Neural cell (in vitro differentiated cells): ENCODE data around the gene SPINK6. TPM values are rescaled to one million over a fixed set of nuclear protein-coding genes. Genes with fewer than 3 reads are reported as not detected.

Experiments
- H2AFZ ChIP-seq: fragments of 200-600, 300-800 bp; sonication (generic), shearing (Covaris generic); 2 replicates; pipeline ENCODE4 v1.6.0; 2014; ENCODE audit warnings: low read depth, mild to moderate bottlenecking, antibody characterized with exemption, low read length, moderate library complexity
- H3F3A ChIP-seq: fragments of 200-600 bp; shearing (Covaris generic); 2 replicates; pipeline ENCODE4 v1.6.1; 2016; ENCODE audit warnings: mild to moderate bottlenecking, moderate library complexity, mixed read lengths, antibody characterized with exemption, low read length; ENCODE audit not compliant: insufficient read depth, poor library complexity, severe bottlenecking
- H3K27ac ChIP-seq: fragments of 200-600, 300-800 bp; sonication (generic), shearing (Covaris generic); 2 replicates; pipeline ENCODE4 v1.5.1; 2014; ENCODE audit warnings: mild to moderate bottlenecking, low read length, moderate library complexity
- H3K27me3 ChIP-seq: fragments of 300-800, 200-600 bp; sonication (generic), shearing (Covaris generic); 2 replicates; pipeline ENCODE4 v1.6.0; 2014; ENCODE audit warnings: mild to moderate bottlenecking, low read depth, low read length, moderate library complexity; ENCODE audit not compliant: insufficient read depth
- H3K36me3 ChIP-seq: fragments of 300-800, 200-600 bp; sonication (generic), shearing (Covaris generic); 2 replicates; pipeline ENCODE4 v1.5.1; 2014; ENCODE audit warnings: mild to moderate bottlenecking, antibody characterized with exemption, low read length, moderate library complexity; ENCODE audit not compliant: insufficient read depth
- H3K4me2 ChIP-seq: fragments of 300-800, 200-600 bp; sonication (generic), shearing (Covaris generic); 2 replicates; pipeline ENCODE4 v1.6.0; 2014; ENCODE audit warnings: mild to moderate bottlenecking, low read length
- H3K4me3 ChIP-seq: fragments of 300-800, 200-600 bp; sonication (generic), shearing (Covaris generic); 2 replicates; pipeline ENCODE4 v1.5.1; 2014; ENCODE audit warnings: mild to moderate bottlenecking, low read length, moderate library complexity
- H3K79me2 ChIP-seq: fragments of 200-600 bp; shearing (Covaris generic); replicated peaks from 2 replicates; pipeline ENCODE4 v1.6.0; 2014; ENCODE audit warnings: mild to moderate bottlenecking, low read length, moderate library complexity; ENCODE audit not compliant: insufficient read depth
- H3K9ac ChIP-seq: fragments of 300-800, 200-600 bp; sonication (generic), shearing (Covaris generic); 2 replicates; pipeline ENCODE4 v1.6.1; 2016; ENCODE audit warnings: mild to moderate bottlenecking, low read length, mixed read lengths
- H3K9me2 ChIP-seq: fragments of 200-600 bp; shearing (Covaris generic); 2 replicates; pipeline ENCODE4 v1.6.1; 2016; ENCODE audit warnings: mild to moderate bottlenecking, low read length, mixed read lengths; ENCODE audit not compliant: insufficient read depth
- H3K9me3 ChIP-seq: fragments of 200-600, 300-800 bp; sonication (generic), shearing (Covaris generic); 2 replicates; pipeline ENCODE4 v1.6.1; 2016; ENCODE audit warnings: mild to moderate bottlenecking, mixed run types, low read length, moderate library complexity, mixed read lengths
- H4K20me1 ChIP-seq: fragments of 200-600 bp; shearing (Covaris generic); 2 replicates; pipeline ENCODE4 v1.6.1; 2016; ENCODE audit warnings: mild to moderate bottlenecking, mixed run types; ENCODE audit not compliant: insufficient read depth
- EP300 ChIP-seq: fragments of 450-650 bp; conservative IDR thresholded peaks from 2 replicates; pipeline ENCODE4 v1.6.1; 2014; ENCODE audit warnings: antibody characterized with exemption, mild to moderate bottlenecking, moderate library complexity; ENCODE audit not compliant: poor library complexity, severe bottlenecking
- EZH2 ChIP-seq: fragments of 200-600, 300-800 bp; shearing (Covaris generic), sonication (generic); IDR thresholded peaks from 2 replicates; pipeline ENCODE4 v1.6.1; 2014; ENCODE audit warnings: antibody characterized with exemption, low read length, borderline replicate concordance, mild to moderate bottlenecking; ENCODE audit not compliant: insufficient read depth, poor library complexity, severe bottlenecking
- MXI1 ChIP-seq: fragments of 450-650 bp; conservative IDR thresholded peaks from 2 replicates; pipeline ENCODE4 v1.6.1; 2014; ENCODE audit warnings: antibody characterized with exemption, mild to moderate bottlenecking; ENCODE audit not compliant: poor library complexity, severe bottlenecking
- POLR2AphosphoS5 ChIP-seq: IDR thresholded peaks from 2 replicates; pipeline ENCODE4 v1.6.1; 2012
- RAD21 ChIP-seq: fragments of 450-650 bp; conservative IDR thresholded peaks from 2 replicates; pipeline ENCODE4 v1.6.1; 2014; ENCODE audit warnings: antibody characterized with exemption, mild to moderate bottlenecking, moderate library complexity
- SMC3 ChIP-seq: fragments of 450-650 bp; conservative IDR thresholded peaks from 2 replicates; pipeline ENCODE4 v1.6.1; 2014; ENCODE audit warnings: antibody characterized with exemption, mild to moderate bottlenecking, moderate library complexity; ENCODE audit not compliant: poor library complexity
- TAF1 ChIP-seq: IDR thresholded peaks from 2 replicates; pipeline ENCODE4 v1.6.1; 2012; ENCODE audit warnings: low read depth
- polyA plus RNA-seq: library from polyadenylated mRNA; depleted of rRNA; stranded (reverse); fragments of >200 nt; gene quantifications from 2 replicates; pipeline ENCODE4 v1.2.3, GENCODE V29; 2014
- TF ChIP-seq, protein P1 (sequence below): fragments of 450-650 bp; IDR thresholded peaks from 2 replicates; pipeline ENCODE4 v1.5.1; 2014; ENCODE audit warnings: antibody characterized with exemption, mild to moderate bottlenecking, moderate library complexity; ENCODE audit not compliant: poor library complexity, severe bottlenecking
- TF ChIP-seq, protein P2 (sequence below): IDR thresholded peaks from 2 replicates; pipeline ENCODE4 v1.6.1; 2012; ENCODE audit warnings: borderline replicate concordance

SPINK6 gene
- polyA plus RNA-seq, 1 donor from 2014 or later: not detected

DNA sequence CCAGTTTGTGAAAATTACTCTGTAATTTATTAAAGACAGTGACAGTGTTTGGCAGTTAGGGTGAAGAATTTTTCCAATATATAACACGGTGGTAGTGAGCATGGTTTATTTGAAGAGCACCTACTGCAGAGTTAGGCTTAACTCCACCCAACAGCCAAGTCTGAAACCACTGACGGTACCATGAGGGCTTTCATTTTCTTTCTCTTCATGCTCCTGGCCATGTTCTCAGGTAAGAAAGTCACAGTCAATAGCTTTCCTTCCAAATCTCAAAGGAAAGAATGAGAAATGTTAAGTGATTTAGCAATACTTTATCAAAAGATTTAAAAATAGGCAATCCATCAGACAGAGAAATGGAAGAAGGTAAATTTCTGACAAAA lies 35.6 kb downstream of the SPINK6 start, which contains the start of gene MARCOL:
TSS of gene MARCOL (plus strand) at position 108 of the 377 bp plus-strand sequence. CDS start at position 181, 73 bp downstream.
- Histone ChIP-seq H3K27ac (no peak within 1 kb of the TSS), H3K79me2 (no peaks in the 10 kb centered on the region)

DNA sequence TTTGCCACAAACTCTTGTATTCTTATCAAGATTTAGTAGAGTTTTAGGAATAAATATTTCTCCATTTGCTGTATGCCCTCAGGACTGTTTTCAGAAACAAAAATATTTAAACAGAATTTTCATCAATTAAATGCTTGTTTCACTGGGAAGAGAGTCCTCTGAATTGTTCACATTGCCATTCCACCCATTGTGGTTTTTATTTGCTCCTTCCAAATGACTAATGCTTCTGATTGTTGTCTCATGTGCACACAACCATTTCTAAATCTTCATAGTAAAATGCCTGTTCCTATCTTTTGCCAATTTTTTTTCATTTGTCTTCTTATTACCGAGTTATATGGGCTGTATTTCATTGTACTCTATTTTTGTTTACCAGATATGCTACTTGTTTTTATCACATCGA lies 46.1 kb downstream of the SPINK6 start:
- Histone ChIP-seq H2AFZ (no peak overlapping the region), H3K9me3 (no peaks in the 10 kb centered on the region), H3K9ac (no peak overlapping the region), H3K27ac (no peak overlapping the region), H3K36me3 (no peaks in the 10 kb centered on the region), H4K20me1 (no peaks in the 10 kb centered on the region), H3K4me3 (no peak overlapping the region), H3K9me2 (no peaks in the 10 kb centered on the region), H3K27me3 (no peaks in the 10 kb centered on the region), H3K79me2 (no peaks in the 10 kb centered on the region), H3K4me2 (no peak overlapping the region), H3F3A (no peaks in the 10 kb centered on the region)
- TF ChIP-seq SMC3 (no peak), MXI1 (no peak), EZH2 (no peak), RAD21 (no peak)

More for the DNA sequence above, 35.6 kb downstream of the SPINK6 start, which contains the start of gene MARCOL:
- no peaks in the 10 kb centered on the region for H3K36me3 ChIP-seq
- TF ChIP-seq, protein P1, sequence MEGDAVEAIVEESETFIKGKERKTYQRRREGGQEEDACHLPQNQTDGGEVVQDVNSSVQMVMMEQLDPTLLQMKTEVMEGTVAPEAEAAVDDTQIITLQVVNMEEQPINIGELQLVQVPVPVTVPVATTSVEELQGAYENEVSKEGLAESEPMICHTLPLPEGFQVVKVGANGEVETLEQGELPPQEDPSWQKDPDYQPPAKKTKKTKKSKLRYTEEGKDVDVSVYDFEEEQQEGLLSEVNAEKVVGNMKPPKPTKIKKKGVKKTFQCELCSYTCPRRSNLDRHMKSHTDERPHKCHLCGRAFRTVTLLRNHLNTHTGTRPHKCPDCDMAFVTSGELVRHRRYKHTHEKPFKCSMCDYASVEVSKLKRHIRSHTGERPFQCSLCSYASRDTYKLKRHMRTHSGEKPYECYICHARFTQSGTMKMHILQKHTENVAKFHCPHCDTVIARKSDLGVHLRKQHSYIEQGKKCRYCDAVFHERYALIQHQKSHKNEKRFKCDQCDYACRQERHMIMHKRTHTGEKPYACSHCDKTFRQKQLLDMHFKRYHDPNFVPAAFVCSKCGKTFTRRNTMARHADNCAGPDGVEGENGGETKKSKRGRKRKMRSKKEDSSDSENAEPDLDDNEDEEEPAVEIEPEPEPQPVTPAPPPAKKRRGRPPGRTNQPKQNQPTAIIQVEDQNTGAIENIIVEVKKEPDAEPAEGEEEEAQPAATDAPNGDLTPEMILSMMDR: no peak
- TF ChIP-seq, protein P2, sequence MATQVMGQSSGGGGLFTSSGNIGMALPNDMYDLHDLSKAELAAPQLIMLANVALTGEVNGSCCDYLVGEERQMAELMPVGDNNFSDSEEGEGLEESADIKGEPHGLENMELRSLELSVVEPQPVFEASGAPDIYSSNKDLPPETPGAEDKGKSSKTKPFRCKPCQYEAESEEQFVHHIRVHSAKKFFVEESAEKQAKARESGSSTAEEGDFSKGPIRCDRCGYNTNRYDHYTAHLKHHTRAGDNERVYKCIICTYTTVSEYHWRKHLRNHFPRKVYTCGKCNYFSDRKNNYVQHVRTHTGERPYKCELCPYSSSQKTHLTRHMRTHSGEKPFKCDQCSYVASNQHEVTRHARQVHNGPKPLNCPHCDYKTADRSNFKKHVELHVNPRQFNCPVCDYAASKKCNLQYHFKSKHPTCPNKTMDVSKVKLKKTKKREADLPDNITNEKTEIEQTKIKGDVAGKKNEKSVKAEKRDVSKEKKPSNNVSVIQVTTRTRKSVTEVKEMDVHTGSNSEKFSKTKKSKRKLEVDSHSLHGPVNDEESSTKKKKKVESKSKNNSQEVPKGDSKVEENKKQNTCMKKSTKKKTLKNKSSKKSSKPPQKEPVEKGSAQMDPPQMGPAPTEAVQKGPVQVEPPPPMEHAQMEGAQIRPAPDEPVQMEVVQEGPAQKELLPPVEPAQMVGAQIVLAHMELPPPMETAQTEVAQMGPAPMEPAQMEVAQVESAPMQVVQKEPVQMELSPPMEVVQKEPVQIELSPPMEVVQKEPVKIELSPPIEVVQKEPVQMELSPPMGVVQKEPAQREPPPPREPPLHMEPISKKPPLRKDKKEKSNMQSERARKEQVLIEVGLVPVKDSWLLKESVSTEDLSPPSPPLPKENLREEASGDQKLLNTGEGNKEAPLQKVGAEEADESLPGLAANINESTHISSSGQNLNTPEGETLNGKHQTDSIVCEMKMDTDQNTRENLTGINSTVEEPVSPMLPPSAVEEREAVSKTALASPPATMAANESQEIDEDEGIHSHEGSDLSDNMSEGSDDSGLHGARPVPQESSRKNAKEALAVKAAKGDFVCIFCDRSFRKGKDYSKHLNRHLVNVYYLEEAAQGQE: no peak
- TF ChIP-seq EP300 (no peak), POLR2AphosphoS5 (no peak), MXI1 (no peak), SMC3 (no peak), EZH2 (no peak), TAF1 (no peak), RAD21 (no peak)
- H3F3A ChIP-seq: no peaks in the 10 kb centered on the region
- H3K9me2 ChIP-seq: no peaks in the 10 kb centered on the region
- H4K20me1 ChIP-seq: no peaks in the 10 kb centered on the region
- no peak within 1 kb of the TSS for H3K4me3 ChIP-seq
- no peak within 1 kb of the TSS for H3K4me2 ChIP-seq
- no peaks in the 10 kb centered on the region for H3K9me3 ChIP-seq
- no peak within 1 kb of the TSS for H3K9ac ChIP-seq
- no peaks in the 10 kb centered on the region for H3K27me3 ChIP-seq
- H2AFZ ChIP-seq: no peak within 1 kb of the TSS

DNA sequence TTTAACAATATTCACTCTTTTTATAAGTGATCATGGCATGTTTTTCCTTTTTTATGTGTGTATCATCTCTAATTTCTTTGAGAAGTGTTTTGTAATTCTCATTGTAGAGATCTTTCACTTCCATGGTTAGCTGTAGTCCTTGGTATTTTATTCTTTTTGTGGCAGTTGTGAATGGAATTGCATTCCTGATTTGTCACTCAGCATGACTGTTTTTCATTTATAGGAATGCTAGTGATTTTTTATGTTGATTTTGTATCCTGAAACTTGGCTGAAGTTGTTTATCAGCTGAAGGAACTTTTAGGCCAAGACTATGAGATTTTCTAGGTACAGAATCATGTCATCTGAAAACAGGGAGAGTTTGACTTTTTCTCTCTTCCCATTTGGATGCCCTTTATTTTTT lies 52.6 kb downstream of the SPINK6 start:
- no peaks in the 10 kb centered on the region for H3F3A ChIP-seq
- H3K27ac ChIP-seq: no peak overlapping the region
- no peaks in the 10 kb centered on the region for H3K9me2 ChIP-seq
- no peak overlapping the region for H3K4me3 ChIP-seq
- H3K9ac ChIP-seq: no peak overlapping the region
- H3K27me3 ChIP-seq: no peaks in the 10 kb centered on the region
- H4K20me1 ChIP-seq: no peaks in the 10 kb centered on the region
- no peak for TF ChIP-seq TAF1
- TF ChIP-seq SMC3: no peak
- TF ChIP-seq MXI1: no peak
- TF ChIP-seq POLR2AphosphoS5: no peak
- TF ChIP-seq, protein P2: no peak
- TF ChIP-seq, protein P1: no peak
- no peak for TF ChIP-seq RAD21
- TF ChIP-seq EZH2: no peak
- TF ChIP-seq EP300: no peak
- no peaks in the 10 kb centered on the region for H3K79me2 ChIP-seq
- H2AFZ ChIP-seq: no peak overlapping the region
- H3K9me3 ChIP-seq: peaks cover 11% of the 10 kb centered on the region
- no peak overlapping the region for H3K4me2 ChIP-seq
- no peaks in the 10 kb centered on the region for H3K36me3 ChIP-seq
